Stimulated activated CD8-positive, alpha-beta memory T cell treated with anti-CD3 and anti-CD28 coated beads, Interleukin-15, amount 100 ng/mL, for 4 hours (primary cell): ENCODE results near the gene VSIG2.
A peak's percentile ranks its signal among the peaks of the same experiment; 100 is the strongest.

ENCODE experiments used
- DNase-seq, 2 donors: peaks; one replicate each; pipeline ENCODE4 v3.0.0-alpha.2; 2020; ENCODE audit warnings: low read depth in 2 of 2

The VSIG2 gene

DNA sequence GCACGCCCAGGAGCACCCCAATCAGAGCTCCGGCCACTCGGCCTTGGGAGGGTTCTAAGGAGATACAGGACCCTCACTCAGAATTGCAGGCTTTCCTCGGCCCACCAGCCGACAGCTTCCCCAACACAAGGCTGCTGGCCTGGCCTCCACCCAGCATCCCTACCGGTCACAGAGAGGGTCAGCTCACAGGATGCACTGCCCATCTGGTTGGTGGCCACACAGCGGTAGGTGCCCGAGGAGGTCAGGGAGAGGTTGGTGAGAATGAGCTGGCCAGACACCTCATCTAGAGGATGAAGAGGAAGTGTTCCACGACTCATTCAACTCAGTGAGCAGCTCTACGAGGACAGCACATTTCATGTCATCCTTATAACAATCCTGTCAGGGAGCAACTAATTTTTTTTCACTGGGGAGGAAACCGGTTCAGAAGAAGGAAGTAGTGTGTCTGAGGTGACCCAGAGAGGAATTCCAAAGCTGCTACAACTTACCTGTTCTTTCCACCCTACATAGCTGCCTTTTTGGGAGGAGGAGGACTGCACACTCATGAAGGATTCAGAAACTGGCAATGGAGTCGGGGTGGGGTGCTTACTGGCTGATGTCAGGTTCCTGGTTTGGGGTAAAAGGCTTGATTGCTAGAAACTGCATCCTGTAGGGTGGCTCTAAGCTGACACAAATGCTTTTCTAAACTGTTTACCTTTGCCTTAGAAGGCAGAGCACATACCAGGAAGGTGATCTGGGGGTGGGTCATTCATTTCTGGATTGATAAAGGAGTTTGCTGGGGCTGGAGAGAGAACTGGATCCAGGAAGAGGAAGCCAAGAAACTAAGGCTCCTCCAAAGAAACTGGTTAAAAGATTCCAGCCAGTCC lies 3.3 kb downstream of the VSIG2 start:
- no peak for DNase-seq

DNA sequence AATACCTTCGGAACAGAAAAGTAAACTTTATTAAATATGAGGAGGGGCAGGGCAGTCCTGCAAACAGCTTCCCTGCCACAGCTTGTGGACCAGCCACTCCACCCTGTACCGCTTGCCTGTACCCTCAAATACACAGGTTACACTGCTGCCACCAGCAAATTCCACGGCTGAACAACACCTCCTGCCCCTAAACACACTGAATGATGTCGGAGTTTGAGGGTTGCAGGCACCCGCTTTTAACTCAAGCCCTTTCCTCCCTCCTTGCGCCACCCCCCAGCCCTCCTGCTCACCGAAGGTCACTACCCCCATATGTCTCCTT lies 4.0 kb downstream of the VSIG2 start:
- DNase-seq, result no peak

DNA sequence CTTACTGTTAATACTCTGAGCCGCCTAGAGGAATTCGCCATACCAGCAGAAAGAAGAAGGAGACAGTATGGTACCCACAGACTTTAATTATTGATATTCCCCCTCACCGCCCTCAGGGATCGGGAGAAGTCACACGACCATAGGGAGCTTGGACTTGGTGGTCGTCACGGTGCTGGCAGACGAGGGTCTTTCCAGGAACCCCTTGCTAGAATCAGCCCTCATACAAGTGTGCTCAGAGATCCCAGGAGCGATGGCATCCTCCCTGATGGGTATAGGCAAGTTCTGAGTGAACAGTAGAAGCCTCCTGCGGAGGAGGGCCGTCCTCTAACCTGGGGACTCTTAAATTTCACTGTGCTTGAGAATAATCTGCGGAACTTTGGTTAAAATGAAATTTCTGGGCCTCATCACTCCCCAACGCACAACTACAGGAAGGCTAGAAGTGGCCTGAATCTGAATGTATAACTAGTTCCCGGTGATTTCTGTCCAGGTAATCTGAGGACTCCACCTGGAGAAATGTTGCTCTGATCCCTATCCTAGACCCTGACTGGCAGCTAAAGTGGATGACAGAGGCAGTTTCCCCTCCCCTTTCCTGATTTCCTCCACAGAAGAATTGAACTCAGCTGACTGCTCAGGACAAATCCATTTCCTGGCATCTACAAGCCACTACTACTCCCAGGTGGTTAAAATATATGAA lies 4.5 kb downstream of the VSIG2 start:
- no peak for DNase-seq

DNA sequence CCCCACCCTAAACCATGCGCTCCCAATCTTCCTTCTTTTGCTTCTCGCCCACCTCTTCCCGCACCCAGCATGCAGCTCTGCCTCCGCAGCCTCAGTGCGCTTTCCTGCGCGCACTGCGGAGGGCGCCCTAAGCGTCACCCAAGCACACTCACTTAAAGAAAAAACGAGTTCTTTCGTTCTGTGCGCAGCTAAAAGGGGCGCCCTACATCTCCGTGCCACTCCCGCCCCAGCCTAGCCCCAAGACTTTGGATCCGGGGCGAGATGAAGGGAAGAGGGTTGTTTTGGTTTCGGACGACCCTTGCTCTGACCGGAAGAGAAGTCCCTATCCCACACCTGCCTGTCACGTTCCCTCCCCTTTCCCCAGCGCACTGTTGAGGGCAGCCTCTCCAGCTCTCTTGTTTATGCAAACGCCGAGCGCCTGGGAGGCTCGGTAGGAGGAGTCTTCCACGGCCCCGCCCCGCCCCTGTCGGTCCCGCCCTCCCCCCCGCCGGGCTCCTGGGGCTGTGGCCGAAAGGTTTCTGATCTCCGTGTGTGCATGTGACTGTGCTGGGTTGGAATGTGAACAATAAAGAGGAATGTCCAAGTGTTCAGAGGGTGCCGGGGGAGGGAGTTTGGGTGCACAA lies 5.3 kb downstream of the VSIG2 start:
- DNase-seq, result peak; percentile 54 to 57

DNA sequence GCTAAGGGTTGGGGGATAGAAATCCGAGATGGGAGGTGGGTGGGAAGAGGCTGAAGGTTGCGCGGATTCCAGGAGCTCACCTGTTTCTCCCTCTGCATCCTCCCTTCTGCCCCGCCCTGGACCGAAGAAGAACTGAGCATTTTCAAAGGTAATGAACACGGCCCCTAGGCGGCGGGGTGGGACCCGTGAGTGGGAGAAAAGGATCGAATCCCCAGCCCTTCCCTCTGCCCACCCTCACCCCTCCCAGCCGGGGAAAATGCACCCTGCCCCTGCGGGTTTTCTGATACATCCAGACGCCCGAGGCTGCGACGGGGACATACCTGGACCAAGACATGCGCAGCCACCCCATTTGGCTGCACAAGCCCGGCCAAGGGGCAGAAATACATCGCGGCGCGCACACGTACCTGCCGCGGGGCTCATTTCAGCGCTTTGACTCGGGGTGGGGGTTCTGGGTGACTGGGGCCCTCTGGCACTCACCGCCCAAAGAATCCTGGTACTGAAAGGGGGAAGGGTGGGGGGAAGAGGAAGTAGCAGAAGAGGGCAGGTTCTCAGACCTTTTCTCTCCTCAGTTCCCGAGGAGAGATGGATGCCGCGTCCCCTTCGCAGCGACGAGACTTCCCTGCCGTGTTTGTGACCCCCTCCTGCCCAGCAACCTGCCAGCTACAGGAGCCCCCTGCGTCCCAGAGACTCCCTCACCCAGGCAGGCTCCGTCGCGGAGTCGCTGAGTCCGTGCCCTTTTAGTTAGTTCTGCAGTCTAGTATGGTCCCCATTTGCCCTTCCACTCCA lies 6.0 kb downstream of the VSIG2 start:
- no peak for DNase-seq

DNA sequence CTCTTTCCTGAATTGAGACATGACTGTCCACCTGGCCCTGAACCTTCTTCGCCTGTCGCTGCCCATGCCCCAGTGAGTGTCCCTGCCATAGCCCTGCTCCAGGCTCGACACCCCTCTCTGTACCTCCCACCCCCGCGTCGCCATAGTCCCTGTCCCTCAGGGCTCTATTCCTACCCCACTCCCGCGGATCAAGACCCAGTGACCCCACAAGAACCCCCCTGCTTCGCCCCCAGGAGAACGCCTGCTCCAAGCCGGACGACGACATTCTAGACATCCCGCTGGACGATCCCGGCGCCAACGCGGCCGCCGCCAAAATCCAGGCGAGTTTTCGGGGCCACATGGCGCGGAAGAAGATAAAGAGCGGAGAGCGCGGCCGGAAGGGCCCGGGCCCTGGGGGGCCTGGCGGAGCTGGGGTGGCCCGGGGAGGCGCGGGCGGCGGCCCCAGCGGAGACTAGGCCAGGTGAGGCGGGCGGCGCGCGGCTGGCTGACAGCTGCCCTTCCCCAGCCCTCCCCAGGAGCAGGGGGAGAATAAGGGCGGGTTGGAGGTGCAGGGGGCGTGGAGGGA lies 6.7 kb downstream of the VSIG2 start:
- no peak for DNase-seq

DNA sequence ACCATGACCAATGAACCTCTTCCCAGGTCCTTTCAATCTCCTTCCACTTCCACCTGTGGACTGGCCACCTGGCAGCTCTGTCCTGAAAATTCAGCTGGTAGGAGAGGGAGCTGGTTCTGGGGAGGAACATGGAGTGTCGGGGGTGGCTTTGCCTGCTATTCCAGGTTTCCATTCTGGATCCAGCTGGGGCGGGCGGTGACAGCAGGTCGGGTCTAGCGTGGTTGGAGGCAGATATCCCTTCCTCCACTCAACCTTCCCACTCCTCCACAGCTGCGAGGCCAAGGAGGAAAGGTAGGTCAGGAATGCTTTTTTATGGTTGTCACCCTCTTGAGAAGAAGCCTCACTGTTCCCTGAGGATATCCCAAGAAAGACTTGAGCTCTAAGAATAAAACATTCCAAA lies 9.0 kb downstream of the VSIG2 start:
- no peak for DNase-seq

DNA sequence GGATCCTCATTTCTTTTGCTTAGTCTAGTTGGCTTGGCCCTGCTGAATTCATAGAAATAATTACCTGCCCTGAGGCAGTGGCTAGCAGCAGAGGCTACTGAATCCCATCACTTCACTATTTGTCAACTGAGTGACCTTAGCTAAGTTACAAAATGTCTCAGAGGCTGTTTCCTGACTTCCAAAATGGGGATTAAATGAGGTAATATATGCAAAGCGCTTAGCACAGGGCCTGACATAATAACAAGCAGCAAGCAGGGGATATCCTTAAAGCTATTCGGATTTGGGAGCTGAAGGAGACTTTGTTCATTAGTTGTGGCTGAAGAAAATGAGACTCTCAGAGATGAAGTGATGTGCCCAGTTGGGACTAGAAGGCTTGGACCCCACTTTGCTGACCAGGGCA lies 9.5 kb downstream of the VSIG2 start:
- no peak for DNase-seq

DNA sequence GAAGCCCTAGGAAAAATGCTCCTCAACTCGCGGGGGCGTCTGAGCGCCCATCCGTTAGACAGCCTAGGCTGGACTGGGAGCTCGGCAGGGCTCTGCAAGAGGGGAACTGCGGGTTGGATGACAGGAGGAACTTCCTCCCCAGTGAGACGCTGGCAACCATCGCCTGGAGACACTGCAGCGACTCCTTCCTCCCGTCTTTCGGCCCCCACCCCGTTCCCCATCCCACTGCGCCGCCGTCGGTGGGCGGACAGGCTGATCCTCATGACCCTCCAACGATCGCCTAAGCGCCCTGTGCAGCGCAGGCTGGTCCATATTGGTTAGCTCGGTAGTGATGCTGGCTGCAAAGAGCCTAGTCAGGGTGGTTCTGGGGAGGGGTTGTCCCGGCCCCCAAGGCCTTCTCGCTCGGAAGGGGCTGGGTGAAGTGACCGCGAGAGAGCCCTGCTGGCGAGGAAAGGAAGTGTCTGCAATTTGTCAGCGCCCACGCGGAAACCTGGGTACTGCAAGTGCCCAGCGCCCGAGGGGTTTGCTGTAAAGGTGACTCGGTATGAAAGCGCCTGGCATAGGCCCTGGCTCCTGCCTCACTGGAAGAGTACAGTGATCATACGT lies 11.7 kb downstream of the VSIG2 start:
- DNase-seq, result peak in 1 of 2 donors; percentile 22

DNA sequence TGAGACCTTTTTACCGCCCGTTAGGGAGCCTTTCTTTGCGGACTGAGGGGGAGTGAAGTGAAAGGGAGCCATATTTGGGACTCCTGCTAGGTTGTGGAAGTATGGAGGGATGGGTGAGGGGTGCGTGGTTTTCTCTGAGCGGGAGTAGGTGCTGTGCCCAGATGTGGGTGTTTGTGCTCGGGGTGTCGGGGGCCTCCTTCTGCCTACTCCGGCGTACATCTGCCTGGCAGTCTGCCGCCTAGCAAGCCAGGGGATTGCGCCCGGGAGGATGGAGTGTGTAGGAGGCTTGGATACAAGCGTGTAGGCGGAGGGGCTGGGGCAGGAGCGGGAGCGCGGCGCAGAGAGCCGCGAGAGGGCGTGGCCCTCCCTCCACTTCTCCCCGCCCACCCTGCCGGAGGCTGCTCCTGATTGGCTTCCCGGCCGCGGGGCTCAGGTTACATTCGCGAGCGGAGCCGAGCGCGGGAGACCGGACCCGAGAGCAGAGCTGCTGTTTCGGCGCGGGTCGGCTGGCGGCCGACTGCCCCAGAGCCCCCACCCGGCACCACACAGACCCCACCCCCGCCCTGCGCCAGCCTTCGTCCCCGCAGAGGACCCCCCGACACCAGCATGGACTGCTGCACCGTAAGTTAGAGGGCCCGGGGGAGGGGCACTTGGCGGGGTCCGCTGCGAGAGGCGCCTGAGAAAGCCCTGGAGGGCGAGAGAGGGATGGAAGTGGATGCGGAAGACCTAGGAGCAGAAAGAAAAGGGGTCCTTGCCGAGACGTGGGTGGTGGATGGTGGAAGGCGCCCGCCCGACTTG lies 12.4 kb downstream of the VSIG2 start, which contains the start of gene NRGN:
NRGN (plus strand) TSS at position 464 of the 798 bp plus-strand sequence; CDS start at position 607, 143 bp downstream.
- DNase-seq, result peak; percentile 53 to 61

DNA sequence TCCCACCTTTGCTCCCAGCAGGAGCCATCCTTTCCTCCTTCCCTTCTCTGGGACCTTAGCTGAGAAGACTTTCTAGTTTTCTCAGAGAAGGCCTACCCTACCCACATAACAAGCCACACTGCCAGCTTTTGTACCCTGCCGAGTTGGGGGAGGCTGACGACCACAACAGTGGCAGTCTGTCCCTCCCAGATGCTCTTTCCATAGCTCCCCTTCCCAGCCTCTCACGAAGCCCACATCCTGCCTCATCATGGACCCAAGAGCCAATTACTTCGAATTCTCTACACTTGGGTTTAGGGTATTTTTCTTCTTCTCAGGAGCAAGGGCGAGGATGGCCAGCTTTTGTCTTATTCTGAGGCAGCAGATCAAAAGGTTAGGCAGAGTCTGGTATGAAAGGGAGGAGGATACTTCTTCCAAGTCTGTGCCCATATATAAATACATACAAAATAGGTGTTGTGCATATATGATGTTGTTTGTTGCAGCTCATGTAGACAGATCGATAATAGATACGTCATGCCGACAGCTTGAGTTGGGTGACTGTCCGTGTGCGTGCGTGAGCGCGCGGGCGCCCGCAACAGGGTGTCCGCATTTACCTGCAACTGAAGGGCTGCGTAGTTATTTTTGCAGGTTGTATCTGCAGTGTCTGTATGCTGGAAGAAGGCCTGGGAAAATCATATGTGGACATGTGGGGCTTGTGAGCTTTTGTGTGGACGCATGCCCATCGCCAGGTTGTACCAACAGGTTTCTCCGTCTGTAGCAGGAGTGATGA lies 13.2 kb downstream of the VSIG2 start:
- DNase-seq, result no peak

DNA sequence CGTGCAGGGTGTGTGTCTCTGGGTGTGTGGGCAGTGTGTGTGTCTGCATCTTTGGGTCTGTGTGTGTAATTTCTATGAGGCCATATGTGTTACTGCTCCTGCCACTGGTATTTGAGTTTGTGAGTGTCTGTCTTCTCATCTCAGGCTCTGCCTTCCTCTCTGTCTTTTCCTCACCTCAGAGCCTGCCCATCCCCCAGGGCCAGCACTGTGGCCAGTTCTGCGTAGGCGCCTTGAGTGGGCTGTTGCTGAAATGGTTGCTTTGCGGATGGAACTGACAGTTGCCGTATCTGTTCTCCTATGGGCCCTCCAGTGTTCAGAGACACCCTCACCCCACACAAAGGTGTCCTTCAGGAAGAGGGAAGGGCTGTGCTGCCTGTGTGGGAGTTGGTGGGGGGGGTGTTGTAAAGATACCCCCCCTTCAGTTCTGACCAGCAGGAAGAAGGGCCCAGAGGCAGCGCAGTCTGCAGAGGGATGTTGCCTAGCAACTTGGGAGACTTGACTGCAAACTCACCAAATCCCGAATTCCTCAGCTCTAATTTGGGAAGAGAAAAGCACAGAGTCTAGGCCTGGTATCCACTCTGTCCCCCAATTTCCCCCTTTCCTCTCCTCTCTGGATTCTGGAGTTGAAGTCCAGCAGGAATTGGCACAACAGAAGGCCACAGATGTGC lies 14.3 kb downstream of the VSIG2 start:
- DNase-seq, result no peak

DNA sequence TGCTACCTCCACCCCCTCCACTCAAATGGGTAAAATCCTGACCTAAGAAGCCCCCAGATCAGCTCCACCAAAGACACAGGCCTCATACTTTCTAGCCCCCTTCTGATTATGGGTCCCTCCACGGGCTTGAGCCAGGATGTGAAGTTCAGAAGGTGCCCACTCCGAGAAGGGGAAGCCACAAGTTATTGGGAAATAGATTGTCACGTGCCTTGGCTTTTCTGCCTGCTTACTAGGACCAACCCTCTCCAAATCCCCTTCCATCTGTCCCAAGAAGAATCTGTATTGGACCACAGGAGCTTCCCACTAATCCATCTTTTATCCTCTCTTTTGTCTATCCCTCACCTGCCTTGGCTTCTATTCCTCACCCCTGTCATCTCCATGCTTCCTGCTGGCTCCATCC lies 15.3 kb downstream of the VSIG2 start:
- no peak for DNase-seq

DNA sequence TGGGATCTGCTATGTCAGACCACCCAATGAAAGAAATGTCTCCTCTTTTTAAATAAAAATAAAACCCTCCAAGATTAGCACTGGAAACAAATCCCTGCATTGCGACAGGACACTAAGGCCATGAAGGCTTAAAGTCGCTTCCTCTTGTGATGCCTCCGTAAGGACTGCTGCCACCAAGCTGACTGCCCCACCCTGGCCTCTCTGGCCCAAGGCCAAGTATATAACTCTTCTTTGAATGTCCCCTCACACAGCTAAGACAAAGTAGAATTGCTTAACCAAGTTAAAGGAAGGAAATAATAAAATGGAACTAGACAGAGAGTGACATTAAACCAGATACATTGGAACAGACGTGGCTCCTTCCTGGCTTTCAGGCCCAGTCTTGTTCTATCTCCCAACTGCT lies 19.8 kb downstream of the VSIG2 start:
- no peak for DNase-seq

DNA sequence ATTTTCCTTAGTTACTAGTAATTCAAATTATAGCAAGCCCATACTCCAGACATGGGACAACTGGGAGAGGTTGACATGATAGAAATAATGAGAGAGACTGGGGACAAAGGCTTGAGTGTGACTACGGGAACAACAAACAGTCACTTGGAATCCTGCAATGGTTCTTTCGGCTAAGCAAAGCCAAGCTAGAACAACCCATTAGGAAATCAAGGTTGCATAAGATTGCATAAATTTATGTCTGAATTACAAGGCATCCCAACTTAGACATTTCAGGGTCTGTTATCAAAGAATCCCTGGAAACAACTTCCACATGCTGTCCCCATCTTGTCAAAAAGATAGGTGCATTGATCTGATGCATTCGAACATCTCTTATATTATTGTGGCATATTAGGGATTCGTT lies 22.5 kb downstream of the VSIG2 start:
- DNase-seq, result no peak

DNA sequence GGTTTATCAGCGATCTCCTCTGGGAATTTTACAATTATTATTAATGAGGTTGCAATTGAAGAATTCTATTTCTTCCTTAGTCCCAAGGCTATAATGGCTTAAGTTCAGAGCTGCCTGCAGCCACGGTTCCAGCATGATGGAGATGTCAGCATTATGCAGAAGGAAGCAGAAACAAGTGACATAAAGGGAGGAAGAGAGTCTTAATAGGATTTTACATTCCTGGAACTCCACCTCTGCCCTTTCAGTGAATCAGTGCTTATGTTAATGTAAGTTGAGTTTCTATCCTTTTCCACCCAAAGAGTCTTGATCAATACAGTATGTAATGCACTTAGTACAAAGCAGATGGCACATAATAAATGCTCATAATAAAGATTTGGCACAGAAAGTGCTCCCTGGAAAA lies 23.9 kb downstream of the VSIG2 start:
- DNase-seq, result no peak

DNA sequence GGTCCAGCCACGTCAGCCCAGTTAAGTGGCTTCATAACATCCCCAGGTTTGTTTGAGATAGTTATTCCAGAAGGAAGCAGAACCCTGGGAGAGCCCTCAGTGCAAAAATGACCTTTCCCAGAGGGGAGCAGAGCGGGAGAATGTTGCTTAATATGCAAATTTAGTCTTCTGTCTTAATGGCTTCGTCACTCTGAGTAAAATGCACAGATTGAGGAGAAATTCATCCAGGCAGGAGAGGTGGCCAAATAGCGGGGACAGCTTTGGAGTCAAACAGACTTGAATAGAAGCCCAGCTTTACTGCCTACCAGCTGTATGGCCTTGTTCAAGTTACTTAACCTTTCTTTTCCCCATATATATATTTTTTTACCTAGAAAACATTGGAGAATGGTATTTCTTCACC lies 24.6 kb downstream of the VSIG2 start:
- DNase-seq, result no peak

DNA sequence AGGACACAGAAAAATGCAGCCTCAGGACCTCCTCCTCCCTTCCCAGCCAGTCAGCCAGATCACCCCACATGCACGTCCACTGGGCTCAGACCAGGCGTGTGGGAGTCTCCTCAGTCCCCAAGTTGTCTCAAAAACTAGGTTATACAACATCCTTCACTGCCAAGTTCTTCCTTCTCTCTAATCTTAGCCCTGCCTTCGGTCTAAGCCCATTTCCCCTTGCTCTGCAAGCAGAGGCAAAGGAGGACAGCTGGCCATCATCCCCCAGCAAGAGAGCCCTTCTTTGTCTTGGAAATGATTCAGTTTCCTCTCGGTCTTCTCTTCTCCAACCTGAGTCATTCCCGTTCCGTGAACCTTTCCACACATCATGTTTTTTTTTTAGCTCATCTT lies 26.3 kb downstream of the VSIG2 start:
- no peak for DNase-seq
